GM21515 (cell line): Measurements from ENCODE around the gene SLC6A6.

Experiments
- ATAC-seq: cut with Tn5 transposase; IDR thresholded peaks from one replicate; pipeline ENCODE4 v1.9.1; 2021; ENCODE audit not compliant: unreplicated experiment

Gene SLC6A6

DNA sequence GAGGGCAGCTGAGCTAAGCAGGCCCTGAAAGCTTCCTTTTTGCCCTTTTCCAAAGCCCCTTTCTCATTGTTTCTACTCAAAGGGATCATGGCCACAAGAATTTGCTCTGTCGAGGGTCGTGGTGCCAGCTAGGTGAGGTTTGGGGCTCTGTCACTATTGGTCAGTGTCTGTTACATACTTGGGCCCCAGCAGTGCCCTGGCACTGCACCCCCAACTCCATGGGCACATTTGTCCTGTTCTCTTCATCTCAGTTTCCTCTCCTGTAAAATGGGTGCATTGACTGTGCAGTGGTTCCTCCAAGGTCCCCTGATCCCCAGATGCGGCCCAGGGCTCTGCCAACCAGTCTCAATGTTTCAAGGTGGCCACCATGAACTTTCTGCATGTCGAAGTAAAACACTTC lies 62.1 kb downstream of the SLC6A6 start:
- no peak for ATAC-seq

DNA sequence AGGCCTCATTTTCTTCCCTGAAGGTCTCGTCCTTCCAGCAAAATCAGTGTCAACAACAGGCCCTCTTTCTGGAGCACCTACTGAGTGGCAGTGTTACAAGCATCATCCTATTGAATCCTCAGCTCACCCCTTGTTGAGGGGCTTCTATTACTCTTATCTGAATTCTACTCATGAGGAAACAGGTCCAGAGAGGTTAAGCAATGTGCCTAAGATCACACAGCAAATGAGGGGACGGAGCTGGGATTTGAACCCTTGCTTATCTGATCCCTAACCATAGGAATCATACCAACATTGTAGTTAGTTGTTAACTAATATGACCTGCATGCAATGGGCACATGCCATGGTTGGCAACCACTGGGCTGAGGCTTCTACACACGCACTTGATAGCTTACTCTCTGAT lies 63.0 kb downstream of the SLC6A6 start:
- ATAC-seq: no peak

DNA sequence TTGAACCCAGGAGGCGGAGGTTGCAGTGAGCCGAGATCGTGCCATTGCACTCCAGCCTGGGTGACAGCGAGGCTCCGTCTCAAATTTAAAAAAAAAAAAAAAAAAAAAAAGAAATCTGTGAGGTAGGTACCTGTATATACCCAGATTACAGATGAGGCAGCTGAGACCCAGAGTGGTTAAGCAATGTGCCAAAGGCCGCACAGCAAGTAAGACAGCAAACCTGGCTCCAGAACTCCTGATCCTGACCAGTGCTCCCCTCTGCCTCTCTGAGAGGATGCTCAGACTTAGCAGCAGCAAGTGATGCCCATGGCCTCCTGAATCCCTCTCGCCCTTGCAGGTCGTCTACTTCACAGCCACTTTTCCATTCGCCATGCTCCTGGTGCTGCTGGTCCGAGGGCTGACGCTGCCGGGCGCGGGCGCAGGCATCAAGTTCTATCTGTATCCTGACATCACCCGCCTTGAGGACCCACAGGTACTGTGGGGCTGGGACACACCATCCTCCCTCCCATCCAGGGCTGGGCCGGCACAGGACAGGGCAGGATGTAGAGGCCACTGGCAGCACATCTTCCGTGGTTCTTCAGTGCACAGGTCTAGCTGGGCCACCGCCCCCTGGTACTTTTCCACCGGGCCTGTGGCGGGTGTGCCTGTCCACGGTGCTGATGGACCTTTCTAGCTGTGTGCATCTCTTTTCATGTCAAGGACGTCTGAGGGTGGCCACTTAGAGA lies 63.9 kb downstream of the SLC6A6 start:
- no peak for ATAC-seq

DNA sequence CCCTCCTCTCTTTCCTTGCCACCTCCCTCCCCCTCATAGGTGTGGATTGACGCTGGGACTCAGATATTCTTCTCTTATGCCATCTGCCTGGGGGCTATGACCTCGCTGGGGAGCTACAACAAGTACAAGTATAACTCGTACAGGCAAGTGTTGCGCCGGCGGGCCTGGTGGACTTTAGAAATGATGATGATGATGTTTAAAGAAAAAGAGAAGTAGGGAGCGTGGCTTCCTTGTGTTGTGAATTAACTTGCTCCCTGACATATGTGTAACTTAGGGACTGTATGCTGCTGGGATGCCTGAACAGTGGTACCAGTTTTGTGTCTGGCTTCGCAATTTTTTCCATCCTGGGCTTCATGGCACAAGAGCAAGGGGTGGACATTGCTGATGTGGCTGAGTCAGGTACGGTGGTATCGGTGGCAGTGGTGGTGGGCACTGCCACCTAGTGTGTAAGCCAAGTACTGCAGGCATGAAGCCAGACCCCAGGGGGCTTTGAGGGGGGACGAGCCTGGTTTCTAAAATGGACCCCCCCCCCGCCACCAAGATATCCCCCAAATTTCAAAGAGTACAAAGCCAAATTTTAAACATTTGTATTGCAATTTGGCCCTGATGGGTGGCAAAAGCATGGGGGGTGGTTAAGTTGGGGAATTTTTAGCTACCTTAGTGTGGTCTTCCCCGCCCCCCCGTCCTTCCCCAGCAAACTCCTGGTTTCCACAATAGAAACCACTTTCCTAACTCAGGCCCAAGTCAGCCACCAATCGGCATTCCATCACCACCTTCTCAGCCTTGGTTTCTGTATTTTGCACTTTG lies 65.6 kb downstream of the SLC6A6 start:
- ATAC-seq: no peak

DNA sequence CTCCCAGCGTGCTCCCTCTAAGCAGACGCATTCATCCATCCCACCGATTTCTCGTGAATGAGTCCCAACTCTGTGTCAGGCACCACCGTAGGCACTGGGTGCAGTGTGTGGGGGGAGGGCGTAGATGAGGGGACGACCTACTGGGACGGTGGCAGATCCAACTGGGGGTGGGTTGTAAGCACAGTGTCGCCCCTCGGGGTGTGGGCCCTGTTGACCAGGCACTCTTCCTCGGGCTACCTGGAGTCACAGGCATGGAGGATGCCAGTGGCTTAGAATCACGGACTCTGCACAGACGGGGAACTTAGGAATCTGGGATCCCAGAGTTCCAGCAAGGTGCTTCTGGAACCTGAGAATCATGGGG lies 66.2 kb downstream of the SLC6A6 start:
- ATAC-seq: no peak

DNA sequence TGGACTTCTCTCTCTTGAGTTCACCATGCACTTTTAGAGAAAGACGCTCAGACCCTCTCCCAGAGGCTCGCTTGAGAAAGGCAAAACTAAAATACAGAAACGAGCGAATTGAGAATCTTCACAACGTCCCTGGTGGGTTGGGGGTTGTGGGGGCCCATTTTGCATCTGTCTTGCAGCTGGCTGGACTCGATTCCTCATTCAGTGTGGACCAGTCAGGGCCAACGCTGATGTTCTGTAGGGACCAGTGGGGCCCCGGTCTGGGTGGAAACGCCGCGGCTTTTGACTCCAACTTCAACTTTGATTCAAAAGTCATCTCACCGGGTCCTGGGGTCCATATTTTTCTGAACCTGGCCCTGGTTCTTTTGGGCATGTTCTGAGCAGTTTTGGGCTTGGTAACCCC lies 68.1 kb downstream of the SLC6A6 start:
- ATAC-seq: no peak

DNA sequence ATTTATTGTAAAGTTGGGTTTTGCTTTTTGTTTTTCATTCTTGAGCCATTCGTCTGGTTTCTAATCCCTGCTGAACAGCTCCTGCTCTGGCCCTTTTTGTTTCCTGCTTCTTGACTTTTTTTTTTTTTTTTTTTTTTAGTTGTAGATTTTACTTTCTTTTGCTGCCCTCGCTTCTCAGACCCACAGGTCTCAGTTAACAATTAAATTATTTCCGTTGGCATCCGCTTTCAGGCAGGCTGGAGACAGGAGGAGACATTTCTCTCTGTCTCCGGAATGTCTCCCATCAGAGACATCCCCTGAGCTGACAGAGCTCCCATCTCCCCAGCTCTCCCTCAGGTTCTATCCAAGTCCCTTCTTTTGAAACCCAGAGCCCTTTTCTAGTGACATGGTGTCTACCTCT lies 68.6 kb downstream of the SLC6A6 start:
- no peak for ATAC-seq

DNA sequence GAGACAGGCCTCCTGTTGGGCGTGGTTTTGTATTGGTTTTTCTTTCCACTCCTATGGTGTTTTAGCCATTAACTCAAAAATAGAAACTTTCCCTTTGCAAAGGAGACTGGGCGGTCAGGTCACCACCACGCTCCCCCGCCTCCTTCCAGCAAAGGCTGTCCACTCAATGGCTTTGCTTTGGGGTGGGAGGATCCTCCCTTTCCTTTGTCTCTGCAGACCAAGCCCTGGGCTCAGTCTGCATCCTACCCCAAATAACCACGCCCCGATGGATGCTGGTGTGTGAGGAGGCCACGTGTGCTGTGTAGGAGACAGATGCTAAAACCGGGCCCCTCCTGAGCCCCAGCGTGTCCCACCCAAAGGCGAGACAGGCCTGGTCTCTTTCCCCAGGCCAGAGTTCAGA lies 69.3 kb downstream of the SLC6A6 start:
- ATAC-seq: no peak

DNA sequence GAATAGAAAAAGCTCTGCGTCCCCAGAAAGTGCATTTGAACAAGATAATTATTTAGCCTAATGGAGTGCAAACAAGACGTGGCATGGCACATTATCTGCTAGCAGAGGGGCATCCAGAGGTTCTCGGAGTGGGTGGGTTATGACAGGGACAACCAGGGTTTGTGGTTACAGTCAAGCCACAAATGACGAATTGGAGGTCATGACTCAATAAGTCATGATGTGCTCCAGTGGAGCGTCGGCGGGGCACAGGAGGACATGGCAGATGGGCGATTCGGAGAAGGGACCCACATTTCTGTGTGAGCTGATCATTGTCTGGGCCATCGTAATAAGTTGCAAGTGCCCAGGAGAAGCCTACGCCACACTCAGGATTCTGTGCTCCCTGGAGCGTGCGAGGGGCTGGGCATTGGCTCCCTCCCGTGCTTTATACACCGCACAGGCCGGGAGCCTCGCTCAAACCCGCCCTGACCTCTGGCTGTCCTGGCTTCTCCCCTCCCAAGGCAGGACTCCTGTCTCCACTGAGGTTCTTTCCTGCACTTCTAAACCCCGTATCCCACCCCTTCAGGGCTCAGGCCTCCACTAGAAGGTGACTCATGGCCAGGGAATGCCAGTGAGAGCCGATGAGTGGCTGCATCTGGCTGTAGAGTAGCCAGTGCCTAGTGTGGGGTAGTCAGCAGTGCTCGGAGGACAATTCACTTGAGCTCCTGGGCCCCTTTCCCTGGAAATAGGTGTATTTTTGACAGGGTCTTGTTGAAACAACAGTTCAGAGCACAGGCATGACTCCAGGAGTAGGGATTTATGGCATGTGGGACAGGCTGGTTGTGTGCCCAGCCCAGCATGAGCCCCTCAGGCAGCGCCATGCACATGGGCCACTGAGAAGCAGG lies 70.3 kb downstream of the SLC6A6 start:
- no peak for ATAC-seq

DNA sequence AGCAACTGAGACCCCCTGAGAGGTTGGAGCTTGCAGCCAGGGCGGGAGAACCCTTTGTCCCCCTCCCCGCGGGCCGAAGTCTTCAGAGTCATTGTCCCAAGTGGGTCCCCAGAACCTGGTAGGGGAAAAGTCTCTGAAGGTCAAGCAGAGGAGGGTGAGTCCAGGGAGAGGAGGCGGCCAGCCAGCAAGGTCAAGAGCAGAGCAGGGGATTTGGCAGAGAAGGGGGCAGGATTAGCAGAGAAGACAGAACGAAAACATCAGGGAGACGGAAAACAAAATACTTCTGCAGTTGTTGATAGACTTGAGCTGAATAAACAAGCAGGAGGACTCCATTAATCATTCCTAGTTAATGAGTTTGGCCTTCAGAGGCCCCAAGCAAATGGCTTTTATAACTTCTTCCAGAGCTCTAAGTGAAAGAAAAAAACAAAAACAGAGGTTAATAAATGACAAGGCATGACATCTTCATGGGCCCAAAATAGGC lies 71.0 kb downstream of the SLC6A6 start:
- ATAC-seq: no peak

DNA sequence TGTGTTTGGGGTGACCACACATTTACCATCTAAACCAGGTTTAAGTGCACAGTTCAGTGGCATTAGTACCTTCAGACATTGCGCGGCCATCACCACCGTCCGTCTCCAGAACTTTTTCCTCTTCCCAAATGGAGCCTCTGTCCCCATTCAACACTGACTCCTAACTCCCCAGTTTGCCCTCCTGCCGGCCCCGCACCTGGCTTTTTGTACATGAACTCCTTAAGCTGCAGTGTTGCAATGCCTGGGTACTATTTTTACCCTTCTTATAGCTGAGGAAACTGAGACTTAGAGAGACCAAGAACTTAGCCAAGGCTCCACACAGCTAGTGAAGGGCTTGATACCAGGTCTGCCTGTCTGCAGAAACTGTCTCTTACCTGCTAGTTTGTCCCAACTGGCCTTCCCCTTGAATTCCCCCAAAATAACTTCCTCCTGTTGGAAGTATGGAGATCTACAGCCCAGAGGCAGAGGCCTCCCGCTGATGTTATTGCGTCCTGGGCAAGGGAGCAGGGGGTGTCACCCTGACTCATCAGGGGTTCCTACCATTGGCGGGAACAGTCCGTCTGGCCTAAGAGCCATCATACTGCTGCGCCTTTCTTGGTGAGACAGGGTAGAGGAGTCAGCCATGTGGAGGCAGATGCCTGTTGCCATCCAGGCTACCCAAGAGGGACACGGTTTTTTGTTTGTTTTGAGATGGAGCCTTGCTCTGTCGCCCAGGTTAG lies 72.1 kb downstream of the SLC6A6 start:
- no peak for ATAC-seq

DNA sequence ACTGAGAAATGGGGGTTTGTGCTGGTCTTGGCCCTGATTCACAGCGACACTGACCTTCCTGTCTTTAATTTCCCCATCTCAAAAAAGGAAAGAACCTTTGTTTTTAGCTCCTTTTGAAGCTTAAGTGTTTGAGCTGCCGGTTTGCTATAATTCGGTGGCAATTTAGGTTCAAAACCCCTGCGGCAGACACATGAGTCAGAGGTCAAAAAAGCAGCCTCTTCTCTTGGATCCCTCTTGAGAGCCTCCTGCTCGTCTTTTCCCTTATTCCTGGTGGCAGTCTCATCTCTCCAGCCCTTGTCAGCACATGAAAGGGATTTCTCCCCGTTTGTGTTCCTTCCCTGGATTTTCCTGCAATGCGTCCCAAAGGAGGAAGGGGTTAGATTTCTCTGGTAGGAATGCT lies 73.2 kb downstream of the SLC6A6 start:
- ATAC-seq: no peak

DNA sequence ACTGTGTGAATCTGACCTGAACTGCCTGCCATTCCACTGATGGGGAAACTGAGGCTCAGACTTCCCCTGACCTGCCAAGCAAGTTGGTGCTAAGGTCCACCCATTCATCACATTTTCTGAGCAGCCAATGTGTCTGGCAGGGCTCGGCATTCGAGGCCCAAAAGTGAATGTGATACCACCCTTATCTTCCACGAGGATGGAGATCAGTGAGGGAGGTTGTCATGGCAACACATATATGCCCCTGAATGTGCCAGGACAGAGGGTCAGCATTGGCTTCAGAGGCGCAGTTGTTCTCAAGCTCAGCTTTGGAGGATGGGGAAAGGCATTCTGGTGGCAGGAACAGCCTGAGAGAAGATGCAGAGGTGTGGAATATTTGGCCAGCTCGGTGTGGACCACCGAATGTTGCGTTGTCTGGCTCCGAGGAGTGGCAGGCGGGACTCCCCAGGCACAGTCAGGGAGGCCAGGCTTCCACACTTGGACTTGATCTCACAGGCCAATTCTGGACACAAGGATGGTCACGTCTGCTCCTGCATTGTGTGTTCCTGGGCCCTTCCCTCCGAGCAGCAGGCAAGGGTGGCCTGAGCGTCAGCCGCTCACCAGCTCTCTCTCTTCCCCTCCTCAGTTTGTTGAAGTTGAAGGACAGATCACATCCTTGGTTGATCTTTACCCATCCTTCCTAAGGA lies 74.3 kb downstream of the SLC6A6 start:
- no peak for ATAC-seq

DNA sequence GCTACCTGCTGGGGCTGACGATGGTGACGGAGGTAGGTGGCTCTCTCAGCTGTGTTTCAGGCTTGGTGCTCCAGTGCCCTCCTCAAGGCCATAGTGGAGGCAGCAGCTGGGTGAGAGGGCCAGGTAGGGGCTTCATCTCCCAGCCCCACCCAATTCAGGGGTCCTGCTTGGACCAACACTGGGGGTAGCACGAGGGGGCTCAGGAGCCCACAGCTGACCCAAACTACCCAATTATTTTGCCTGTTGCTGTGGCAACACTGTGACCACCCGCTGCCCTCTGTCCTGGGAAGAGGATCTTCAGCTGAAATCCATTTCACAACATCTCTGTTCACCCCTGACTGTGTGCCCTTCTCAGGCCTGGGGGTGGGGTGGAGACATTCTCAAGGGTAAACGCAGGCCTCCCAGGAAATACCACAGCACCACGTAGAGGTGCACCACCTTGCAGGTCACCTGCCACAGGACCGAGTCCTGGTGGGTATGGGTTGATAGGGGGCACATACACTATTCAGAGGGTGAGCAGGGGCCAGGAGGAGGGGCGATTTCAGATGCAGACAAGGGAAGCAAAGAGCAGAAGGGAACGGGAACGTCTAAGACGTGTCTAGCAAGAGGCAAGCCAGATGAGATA lies 75.0 kb downstream of the SLC6A6 start:
- no peak for ATAC-seq

DNA sequence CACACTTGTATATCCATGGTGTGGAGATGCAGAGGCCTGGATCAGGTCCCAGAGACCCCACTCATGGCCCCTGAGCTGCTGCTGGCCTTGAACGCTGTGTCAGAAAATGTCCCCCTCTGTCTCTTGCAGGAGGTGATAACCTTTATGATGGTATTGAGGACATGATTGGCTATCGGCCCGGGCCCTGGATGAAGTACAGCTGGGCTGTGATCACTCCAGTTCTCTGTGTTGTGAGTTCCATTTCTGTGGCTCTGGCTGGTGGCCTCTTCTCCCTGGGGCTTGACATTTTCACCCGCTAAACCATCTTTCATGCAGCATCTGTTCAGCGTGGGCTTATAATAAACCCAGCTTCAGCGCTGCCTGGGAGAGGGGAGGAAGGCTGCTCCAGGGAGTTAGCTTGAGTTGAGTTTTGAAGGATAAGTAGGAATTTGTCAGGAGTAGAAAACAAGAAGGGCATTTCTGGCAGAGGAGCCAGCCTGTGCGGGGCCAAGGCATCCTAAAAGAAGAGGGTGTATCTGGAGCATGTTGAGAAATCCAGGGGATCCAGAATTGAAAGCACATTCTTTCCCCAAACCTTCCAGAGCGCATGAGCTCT lies 76.6 kb downstream of the SLC6A6 start:
- ATAC-seq: no peak

DNA sequence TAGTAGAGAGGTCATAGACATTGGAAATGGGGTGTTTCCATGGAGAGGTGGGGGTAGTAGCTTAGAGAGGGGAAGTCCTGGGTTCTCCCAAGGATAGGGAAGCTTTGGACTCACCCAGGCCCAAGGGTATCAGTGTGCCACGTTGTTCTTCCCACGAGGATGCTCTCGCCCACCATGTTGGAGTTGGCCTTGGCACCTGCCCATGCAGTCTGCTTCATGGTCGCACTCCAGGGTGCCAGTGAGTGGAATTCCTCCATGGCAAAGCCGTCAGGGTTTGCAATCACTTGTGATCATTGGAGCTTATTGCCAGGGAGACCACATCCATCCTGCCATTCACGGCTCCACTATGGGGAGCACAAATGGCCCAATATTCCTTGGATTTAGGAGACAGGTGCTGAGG lies 77.2 kb downstream of the SLC6A6 start:
- ATAC-seq: no peak

DNA sequence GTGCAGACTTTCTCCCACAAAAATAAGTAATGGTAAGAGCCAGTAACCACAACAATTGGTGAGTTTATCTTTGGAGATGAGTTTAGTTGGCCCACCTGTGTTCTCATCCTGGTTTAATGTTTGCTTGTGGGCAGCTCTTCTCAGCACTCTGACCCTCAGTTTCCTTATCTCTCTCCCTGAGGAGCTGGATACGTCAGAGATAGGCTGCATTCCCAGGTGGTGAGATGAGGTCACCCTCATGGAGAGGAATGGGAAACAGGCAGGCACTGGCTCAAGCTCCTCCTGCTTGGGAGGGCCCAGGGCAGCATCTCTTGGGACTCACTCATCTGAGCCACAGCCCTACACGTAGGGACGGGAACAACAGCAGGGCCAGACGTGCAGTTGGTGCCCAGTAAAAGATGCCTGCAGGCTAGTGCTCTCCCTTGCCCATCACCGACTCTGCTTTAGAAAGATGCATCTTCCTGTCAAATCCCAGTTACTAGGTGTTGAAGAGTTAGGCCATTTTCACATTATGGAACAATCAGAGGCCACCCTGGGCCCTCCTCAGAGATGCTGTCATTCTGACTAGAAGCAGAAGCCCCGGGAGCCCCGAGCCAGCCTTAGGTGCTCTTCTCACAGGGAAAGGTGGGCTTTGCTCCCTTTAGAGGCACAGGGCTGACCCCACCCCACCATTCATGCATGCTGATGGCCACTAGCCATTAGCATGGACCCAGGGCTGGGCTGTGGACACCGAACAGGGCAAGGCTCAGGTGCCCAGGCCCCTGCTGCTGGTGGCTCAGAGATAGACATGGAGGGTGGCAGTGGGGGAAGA lies 78.0 kb downstream of the SLC6A6 start:
- no peak for ATAC-seq

DNA sequence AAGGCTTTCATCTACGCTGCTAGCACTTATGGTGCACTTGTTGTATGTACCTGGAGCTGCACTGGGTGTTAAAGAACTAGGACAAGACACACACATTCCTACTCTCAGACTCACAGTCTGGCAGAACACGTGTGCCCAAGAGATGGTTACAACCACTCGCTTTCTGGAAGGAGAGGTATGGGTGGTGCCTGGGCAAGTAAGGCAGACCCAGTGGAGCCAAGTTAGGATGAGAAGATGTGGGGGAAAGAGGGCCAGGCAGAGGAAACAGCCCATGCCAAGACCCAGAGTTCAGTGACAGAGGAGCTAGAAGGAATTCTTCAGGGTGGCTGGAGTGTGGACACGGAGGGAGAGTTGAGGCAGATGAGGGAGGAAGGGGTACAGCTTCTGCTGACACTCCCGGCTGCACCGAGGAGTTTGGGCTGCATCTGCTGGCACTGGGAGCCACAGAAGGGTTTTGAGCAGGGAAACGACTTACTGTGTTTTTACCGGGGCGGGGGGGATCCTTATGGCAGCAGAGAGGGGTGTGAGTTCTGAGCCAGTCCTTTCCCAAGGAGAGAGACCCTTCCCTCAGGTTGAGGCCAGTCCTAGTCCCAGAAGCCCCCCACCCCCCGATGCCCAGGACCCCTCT lies 78.7 kb downstream of the SLC6A6 start:
- ATAC-seq: no peak
